ENCODE data around the gene UNC13D. TPM values are rescaled to one million over a fixed set of nuclear protein-coding genes. Genes with fewer than 3 reads are reported as not detected.

Gene UNC13D
- total and polyA plus RNA-seq, 2 experiments from 2014 or later: 0.06 to 0.65 TPM

DNA sequence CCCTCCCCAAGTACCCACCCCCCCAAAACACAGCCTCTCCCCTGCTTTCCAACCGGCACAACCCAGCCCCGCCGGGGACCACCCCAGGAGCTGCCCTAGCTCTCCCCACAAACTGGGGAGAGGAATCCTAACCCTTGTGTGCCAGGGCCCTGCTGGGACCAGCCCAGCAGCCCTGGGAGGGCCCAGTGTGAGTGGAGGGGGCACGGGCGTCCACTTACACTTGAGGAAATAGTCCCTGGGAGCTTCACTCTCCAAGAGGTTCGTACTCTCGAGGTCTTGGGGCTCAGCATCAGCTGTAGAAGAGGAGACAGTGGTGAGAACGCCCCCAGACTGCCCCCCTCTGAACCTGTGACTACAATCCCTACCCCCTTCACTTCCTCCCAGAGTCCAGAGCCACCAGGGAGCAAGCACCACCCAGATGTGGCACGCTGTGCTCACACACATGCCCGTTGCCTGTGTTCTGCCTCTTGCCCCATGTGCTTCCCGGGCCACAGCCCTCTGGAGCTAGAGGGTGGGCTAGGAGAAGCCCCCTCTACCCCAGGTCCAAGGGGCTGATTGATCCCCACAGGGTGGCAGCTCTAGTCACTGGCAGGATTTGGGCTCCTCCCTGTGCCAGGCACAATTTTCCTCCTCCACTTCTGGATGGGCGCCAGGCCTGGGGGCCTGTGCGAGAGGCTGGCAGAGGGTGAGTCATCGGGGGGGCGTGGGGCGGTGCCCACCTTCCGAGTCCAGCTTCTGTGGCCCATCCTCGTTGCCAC lies 31.2 kb upstream of the UNC13D start:
- no peaks in the 10 kb centered on the region for H3K36me3 ChIP-seq (ENCODE audit: low read depth)
- H3K4me3 ChIP-seq: no peak overlapping the region
- no peaks in the 10 kb centered on the region for H3K9me3 ChIP-seq (ENCODE audit: low read depth)
- in situ Hi-C loops (cut with MboI): no loop called here
- no peak for TF ChIP-seq EZH2 (IDR thresholded peaks at IDR 0.05; ENCODE audit: insufficient read depth, poor library complexity, severe bottlenecking)
- no peak for TF ChIP-seq EZH2phosphoT487 (IDR thresholded peaks at IDR 0.05; ENCODE audit: insufficient read depth, low read depth)
- H3K9ac ChIP-seq: no peak overlapping the region
- H3K27me3 ChIP-seq (replicated peaks; ENCODE audit: insufficient read depth): peaks cover 12% of the 10 kb centered on the region
- no peak for DNase-seq
- no peaks in the 10 kb centered on the region for H3K9me2 ChIP-seq (ENCODE audit: insufficient read depth)
- H3K4me2 ChIP-seq (ENCODE audit: unreplicated experiment): no peak overlapping the region
- H3K4me1 ChIP-seq (ENCODE audit: insufficient read depth): peaks cover 30% of the 10 kb centered on the region
- no peaks in the 10 kb centered on the region for H4K20me1 ChIP-seq (ENCODE audit: insufficient read depth)
- peaks cover 11% of the 10 kb centered on the region; the same call in 1 of the 2 replicates for H3F3A ChIP-seq (ENCODE audit: insufficient read depth)
- H3K79me2 ChIP-seq (ENCODE audit: insufficient read depth): no peaks in the 10 kb centered on the region
- WGBS, 2 experiments (ENCODE audit: low coverage in 1 of 2, low lambda C conversion rate in 2 of 2, missing lambda C conversion rate in 2 of 2): 48 to 51% methylated on average over 15 to 18 of the region's 18 CpGs
- H3K27ac ChIP-seq: no peak overlapping the region
- no peak overlapping the region for H2AFZ ChIP-seq

DNA sequence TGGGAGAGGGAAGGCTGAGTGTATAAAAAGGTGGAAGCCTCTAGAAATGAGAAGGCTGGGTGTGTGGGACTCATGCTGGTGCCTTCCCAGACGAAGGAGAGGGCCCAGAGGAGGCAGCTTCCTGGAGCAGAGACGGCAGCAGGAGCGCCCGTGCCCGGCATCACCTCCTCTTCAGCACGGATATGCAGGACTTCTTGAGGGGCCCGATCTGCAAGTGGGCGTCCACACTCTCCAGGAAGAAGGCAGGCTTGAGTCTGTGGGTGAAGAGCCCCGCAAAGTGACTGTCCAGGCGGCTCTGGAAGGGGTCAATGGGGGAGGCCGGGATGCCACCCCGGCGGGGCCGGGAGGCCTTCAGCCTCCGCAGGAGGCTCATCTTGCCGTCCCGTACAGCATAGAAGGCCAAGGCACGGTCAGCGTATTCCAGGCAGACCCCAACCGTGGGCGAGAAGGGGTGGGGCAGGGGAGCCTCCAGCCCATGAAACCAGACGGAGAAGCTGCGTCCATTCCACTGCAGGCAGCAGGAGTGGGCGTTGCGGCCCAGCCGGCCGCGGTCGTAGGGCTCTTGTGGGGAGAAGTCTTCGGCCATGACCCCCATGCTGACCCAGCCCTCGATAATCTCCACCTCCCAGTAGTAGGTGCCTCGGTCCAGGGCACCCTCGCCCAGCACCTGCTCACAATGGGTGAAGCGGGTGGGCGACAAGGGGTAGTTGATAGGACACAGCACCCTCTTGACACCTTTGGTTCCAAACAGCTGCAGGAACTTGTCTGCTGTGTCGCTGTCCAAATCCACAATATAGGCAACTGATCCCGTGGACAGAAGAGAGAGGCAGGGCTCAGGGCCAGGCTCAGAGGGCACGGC lies 30.3 kb upstream of the UNC13D start:
- Histone ChIP-seq H3K4me1 (ENCODE audit: insufficient read depth) (peaks cover 36% of the 10 kb centered on the region), H3K79me2 (ENCODE audit: insufficient read depth) (no peaks in the 10 kb centered on the region), H2AFZ (no peak overlapping the region), H3K9me3 (ENCODE audit: low read depth) (no peaks in the 10 kb centered on the region), H4K20me1 (ENCODE audit: insufficient read depth) (no peaks in the 10 kb centered on the region), H3F3A (ENCODE audit: insufficient read depth) (peaks cover 5% of the 10 kb centered on the region; the same call in 1 of the 2 replicates), H3K9ac (no peak overlapping the region), H3K4me3 (no peak overlapping the region), H3K9me2 (ENCODE audit: insufficient read depth) (no peaks in the 10 kb centered on the region), H3K36me3 (ENCODE audit: low read depth) (no peaks in the 10 kb centered on the region), H3K27ac (no peak overlapping the region), H3K27me3 (replicated peaks; ENCODE audit: insufficient read depth) (peaks cover 7% of the 10 kb centered on the region), H3K4me2 (ENCODE audit: unreplicated experiment) (no peak overlapping the region)
- no peak for DNase-seq
- TF ChIP-seq EZH2 (IDR thresholded peaks at IDR 0.05; ENCODE audit: insufficient read depth, poor library complexity, severe bottlenecking) (no peak), EZH2phosphoT487 (IDR thresholded peaks at IDR 0.05; ENCODE audit: insufficient read depth, low read depth) (no peak)
- in situ Hi-C loops (cut with MboI): no loop called here
- 88 to 91% methylated on average over 30 to 37 of the region's 38 CpGs for WGBS, 2 experiments (ENCODE audit: low coverage in 1 of 2, low lambda C conversion rate in 2 of 2, missing lambda C conversion rate in 2 of 2)

DNA sequence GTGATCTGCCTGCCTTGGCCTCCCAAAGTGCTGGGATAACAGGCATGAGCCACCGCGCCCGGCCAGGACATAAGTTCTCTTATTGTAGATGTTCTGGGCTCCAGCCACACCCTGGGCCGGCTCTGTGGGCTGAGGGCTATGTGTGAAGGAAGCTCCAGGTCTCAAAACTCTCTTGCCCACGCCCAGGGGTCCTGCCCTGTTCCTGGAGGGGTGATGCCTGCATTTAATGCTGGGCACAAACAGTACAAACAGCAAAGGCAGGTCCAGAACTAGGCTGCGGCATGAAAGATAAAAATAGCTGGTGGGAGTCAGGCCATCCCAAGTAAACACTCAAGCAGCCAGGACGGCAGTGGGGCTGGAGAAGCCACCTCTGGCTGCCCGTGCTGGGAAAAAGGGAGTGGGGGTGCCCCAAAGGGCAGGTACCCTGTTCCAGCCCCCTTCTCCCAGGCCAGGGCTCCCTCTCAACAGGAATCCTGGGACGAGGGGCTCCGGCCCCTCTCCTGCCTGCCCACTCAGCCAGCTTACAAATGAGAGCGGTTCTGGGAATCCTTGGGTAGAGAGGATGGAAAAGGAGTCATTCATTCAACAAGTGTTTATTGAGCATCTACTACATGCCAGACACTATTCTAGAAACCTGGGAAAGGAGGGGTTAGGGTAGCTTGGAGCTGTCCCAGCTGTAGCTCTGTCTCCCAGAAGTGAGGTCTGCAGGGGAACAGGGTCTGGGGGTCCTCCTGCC lies 29.6 kb upstream of the UNC13D start:
- no peak overlapping the region for H2AFZ ChIP-seq
- no peaks in the 10 kb centered on the region for H3K79me2 ChIP-seq (ENCODE audit: insufficient read depth)
- no peak for DNase-seq
- peaks cover 1% of the 10 kb centered on the region; the same call in 1 of the 2 replicates for H3K27me3 ChIP-seq (replicated peaks; ENCODE audit: insufficient read depth)
- no peaks in the 10 kb centered on the region for H3K9me2 ChIP-seq (ENCODE audit: insufficient read depth)
- no peak overlapping the region for H3K9ac ChIP-seq
- peaks cover 44% of the 10 kb centered on the region for H3K4me1 ChIP-seq (ENCODE audit: insufficient read depth)
- no peak for TF ChIP-seq EZH2 (IDR thresholded peaks at IDR 0.05; ENCODE audit: insufficient read depth, poor library complexity, severe bottlenecking)
- no peak for TF ChIP-seq EZH2phosphoT487 (IDR thresholded peaks at IDR 0.05; ENCODE audit: insufficient read depth, low read depth)
- H3K4me2 ChIP-seq (ENCODE audit: unreplicated experiment): no peak overlapping the region
- H3K4me3 ChIP-seq: no peak overlapping the region
- in situ Hi-C loops (cut with MboI): no loop called here
- H4K20me1 ChIP-seq (ENCODE audit: insufficient read depth): no peaks in the 10 kb centered on the region
- H3F3A ChIP-seq (ENCODE audit: insufficient read depth): peaks cover 6% of the 10 kb centered on the region; the same call in 1 of the 2 replicates
- 52 to 55% methylated on average over 11 of the region's 11 CpGs for WGBS, 2 experiments (ENCODE audit: low coverage in 1 of 2, low lambda C conversion rate in 2 of 2, missing lambda C conversion rate in 2 of 2)
- no peaks in the 10 kb centered on the region for H3K36me3 ChIP-seq (ENCODE audit: low read depth)
- no peak overlapping the region for H3K27ac ChIP-seq
- H3K9me3 ChIP-seq (ENCODE audit: low read depth): no peaks in the 10 kb centered on the region

All from GM23248 (cell line).